Hepatocyte (in vitro differentiated cells): Measurements from ENCODE around the gene SORT1.

Experiments
- CTCF ChIP-seq: fragments of 200-600 bp; sonication (generic); IDR thresholded peaks from 2 replicates; pipeline ENCODE4 v1.5.1; 2016; ENCODE audit warnings: antibody characterized with exemption, mild to moderate bottlenecking; ENCODE audit not compliant: poor library complexity
- EZH2 ChIP-seq: fragments of 200-600 bp; sonication (generic); IDR thresholded peaks from 2 replicates; pipeline ENCODE4 v1.6.1; 2016; ENCODE audit warnings: antibody characterized with exemption, mild to moderate bottlenecking, borderline replicate concordance
- EZH2phosphoT487 ChIP-seq: fragments of 200-600 bp; sonication (generic); IDR thresholded peaks from one replicate; pipeline ENCODE4 v1.6.1; 2018; ENCODE audit warnings: antibody characterized with exemption, mild to moderate bottlenecking, low read depth, moderate library complexity; ENCODE audit not compliant: unreplicated experiment, severe bottlenecking

DNA sequence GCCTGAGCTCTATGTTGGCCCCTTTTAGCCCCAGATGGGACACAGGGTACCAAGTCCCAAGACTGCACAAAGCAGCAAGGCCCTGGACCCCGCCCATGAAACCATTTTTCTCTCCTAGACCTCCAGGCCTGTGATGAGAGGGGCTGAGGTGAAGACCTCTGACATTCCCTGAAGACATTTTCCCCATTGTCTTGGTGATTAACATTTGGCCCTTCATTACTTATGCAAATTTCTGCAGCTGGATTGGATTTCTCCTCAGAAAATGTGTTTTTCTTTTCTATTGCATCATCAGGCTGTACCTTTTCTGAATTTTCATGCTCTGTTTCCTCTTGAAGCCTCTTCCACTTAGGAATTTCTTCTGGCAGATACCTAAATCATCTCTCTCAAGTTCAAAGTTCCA, 36.8 kb upstream of the SORT1 start:
- TF ChIP-seq CTCF (no peak), EZH2phosphoT487 (no peak), EZH2 (no peak)
